Measurements from ENCODE around the gene ASF1A. TPM values are rescaled to one million over a fixed set of nuclear protein-coding genes. Genes with fewer than 3 reads are reported as not detected.

The ASF1A gene
- total RNA-seq, 6 experiments from 2014 or later, result 5.8 to 15.3 (median 8.3) TPM

- no peak for ATAC-seq
- no peak overlapping the region for H3K27ac ChIP-seq
- H3K4me3 ChIP-seq, result no peak overlapping the region
- no peak for DNase-seq
- H3K36me3 ChIP-seq, result peaks cover 0 to 6% (median 1%) of the 10 kb centered on the region in 4 donors
- intact Hi-C loops (cut with DNase I), result no loop called here
- TF ChIP-seq POLR2A (IDR thresholded peaks at IDR 0.05), result no peak
- TF ChIP-seq CTCF (IDR thresholded peaks at IDR 0.05), result no peak
- WGBS (ENCODE audit: insufficient coverage, low coverage, low lambda C conversion rate, missing lambda C conversion rate), result 89% methylated on average over 6 of the region's 6 CpGs
- H3K9me3 ChIP-seq, result no peaks in the 10 kb centered on the region
- peaks cover 0 to 13% (median 0%) of the 10 kb centered on the region in 4 donors for H3K4me1 ChIP-seq
- H3K27me3 ChIP-seq, result no peaks in the 10 kb centered on the region
Measured at GRCh38 chr6:118899948-118900347, 6.0 kb downstream of the ASF1A start.

- Histone ChIP-seq H3K4me1 (peaks cover 0 to 1% (median 0%) of the 10 kb centered on the region in 4 donors), H3K9me3 (no peaks in the 10 kb centered on the region), H3K27ac (no peak overlapping the region), H3K27me3 (no peaks in the 10 kb centered on the region), H3K4me3 (no peak overlapping the region), H3K36me3 (peaks cover 0 to 20% (median 8%) of the 10 kb centered on the region in 4 donors)
- TF ChIP-seq POLR2A (IDR thresholded peaks at IDR 0.05) (no peak), CTCF (IDR thresholded peaks at IDR 0.05) (no peak)
- DNase-seq (no peak), ATAC-seq (no peak)
- intact Hi-C loops (cut with DNase I), result no loop called here
Measured at GRCh38 chr6:118902726-118903125, 8.8 kb downstream of the ASF1A start.

- TF ChIP-seq CTCF (IDR thresholded peaks at IDR 0.05), result no peak
- no peaks in the 10 kb centered on the region for H3K27me3 ChIP-seq
- no peak for ATAC-seq
- H3K27ac ChIP-seq, result no peak overlapping the region
- H3K4me3 ChIP-seq, result no peak overlapping the region
- H3K9me3 ChIP-seq, result no peaks in the 10 kb centered on the region
- intact Hi-C loops (cut with DNase I), result no loop called here
- H3K36me3 ChIP-seq, result peaks cover 0 to 24% (median 8%) of the 10 kb centered on the region in 4 donors
- no peak for DNase-seq
- no peaks in the 10 kb centered on the region for H3K4me1 ChIP-seq
- WGBS (ENCODE audit: insufficient coverage, low coverage, low lambda C conversion rate, missing lambda C conversion rate), result 69% methylated on average over 2 of the region's 2 CpGs
Measured at GRCh38 chr6:118903138-118903537, 9.2 kb downstream of the ASF1A start.

- Histone ChIP-seq H3K27ac (no peak overlapping the region), H3K27me3 (no peaks in the 10 kb centered on the region), H3K36me3 (peaks cover 0 to 28% (median 11%) of the 10 kb centered on the region in 4 donors), H3K4me3 (no peak overlapping the region), H3K9me3 (no peaks in the 10 kb centered on the region), H3K4me1 (no peaks in the 10 kb centered on the region)
- intact Hi-C loops (cut with DNase I), result no loop called here
- WGBS (ENCODE audit: insufficient coverage, low coverage, low lambda C conversion rate, missing lambda C conversion rate), result 95% methylated on average over 6 of the region's 6 CpGs
- TF ChIP-seq CTCF (IDR thresholded peaks at IDR 0.05), result no peak
- no peak for TF ChIP-seq POLR2A (IDR thresholded peaks at IDR 0.05)
- DNase-seq, result no peak
- ATAC-seq, result no peak
Measured at GRCh38 chr6:118903691-118904090, 9.7 kb downstream of the ASF1A start.

- TF ChIP-seq CTCF (IDR thresholded peaks at IDR 0.05) (no peak), POLR2A (IDR thresholded peaks at IDR 0.05) (no peak)
- ATAC-seq (no peak), DNase-seq (no peak)
- intact Hi-C loops (cut with DNase I), result no loop called here
- Histone ChIP-seq H3K4me1 (no peaks in the 10 kb centered on the region), H3K27me3 (no peaks in the 10 kb centered on the region), H3K27ac (no peak overlapping the region), H3K4me3 (no peak overlapping the region), H3K36me3 (peaks cover 0 to 38% (median 12%) of the 10 kb centered on the region in 4 donors), H3K9me3 (no peaks in the 10 kb centered on the region)
Measured at GRCh38 chr6:118905084-118905483, 11.1 kb downstream of the ASF1A start.
